ENCODE data around the gene CD72.

- TF ChIP-seq CTCF (IDR thresholded peaks at IDR 0.05; ENCODE audit: low read depth, low read length) (no peak), POLR2A (IDR thresholded peaks at IDR 0.05; ENCODE audit: extremely low read depth, insufficient read length) (no peak), MAX (IDR thresholded peaks at IDR 0.05; ENCODE audit: low read depth, low read length) (no peak)
Measured at GRCh38 chr9:35659340-35659739, 41.1 kb upstream of the CD72 start.

Measured in NB4 (cell line).